ENCODE results near the gene RPS6KB2.

The RPS6KB2 gene

GRCh38 chr11:67434395-67434881, 6.1 kb downstream of the RPS6KB2 start:
- TF ChIP-seq, protein P1, sequence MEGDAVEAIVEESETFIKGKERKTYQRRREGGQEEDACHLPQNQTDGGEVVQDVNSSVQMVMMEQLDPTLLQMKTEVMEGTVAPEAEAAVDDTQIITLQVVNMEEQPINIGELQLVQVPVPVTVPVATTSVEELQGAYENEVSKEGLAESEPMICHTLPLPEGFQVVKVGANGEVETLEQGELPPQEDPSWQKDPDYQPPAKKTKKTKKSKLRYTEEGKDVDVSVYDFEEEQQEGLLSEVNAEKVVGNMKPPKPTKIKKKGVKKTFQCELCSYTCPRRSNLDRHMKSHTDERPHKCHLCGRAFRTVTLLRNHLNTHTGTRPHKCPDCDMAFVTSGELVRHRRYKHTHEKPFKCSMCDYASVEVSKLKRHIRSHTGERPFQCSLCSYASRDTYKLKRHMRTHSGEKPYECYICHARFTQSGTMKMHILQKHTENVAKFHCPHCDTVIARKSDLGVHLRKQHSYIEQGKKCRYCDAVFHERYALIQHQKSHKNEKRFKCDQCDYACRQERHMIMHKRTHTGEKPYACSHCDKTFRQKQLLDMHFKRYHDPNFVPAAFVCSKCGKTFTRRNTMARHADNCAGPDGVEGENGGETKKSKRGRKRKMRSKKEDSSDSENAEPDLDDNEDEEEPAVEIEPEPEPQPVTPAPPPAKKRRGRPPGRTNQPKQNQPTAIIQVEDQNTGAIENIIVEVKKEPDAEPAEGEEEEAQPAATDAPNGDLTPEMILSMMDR (IDR thresholded peaks at IDR 0.05; ENCODE audit: low read depth, low read length, missing control alignments) = no peak
- no peak overlapping the region for H3K4me3 ChIP-seq (ENCODE audit: low read depth, low read length)
- in situ Hi-C loops (cut with HindIII; ENCODE audit: low sequenced_read_pairs) = no loop called here
- no peak for DNase-seq (ENCODE audit: low read depth)

- H3K4me3 ChIP-seq (ENCODE audit: low read depth, low read length) = no peak overlapping the region
- TF ChIP-seq, protein P1 (IDR thresholded peaks at IDR 0.05; ENCODE audit: low read depth, low read length, missing control alignments) = no peak
- DNase-seq (ENCODE audit: low read depth) = no peak
- in situ Hi-C loops (cut with HindIII; ENCODE audit: low sequenced_read_pairs) = no loop called here
Measured at GRCh38 chr11:67435031-67435726, 6.9 kb downstream of the RPS6KB2 start.

DNA sequence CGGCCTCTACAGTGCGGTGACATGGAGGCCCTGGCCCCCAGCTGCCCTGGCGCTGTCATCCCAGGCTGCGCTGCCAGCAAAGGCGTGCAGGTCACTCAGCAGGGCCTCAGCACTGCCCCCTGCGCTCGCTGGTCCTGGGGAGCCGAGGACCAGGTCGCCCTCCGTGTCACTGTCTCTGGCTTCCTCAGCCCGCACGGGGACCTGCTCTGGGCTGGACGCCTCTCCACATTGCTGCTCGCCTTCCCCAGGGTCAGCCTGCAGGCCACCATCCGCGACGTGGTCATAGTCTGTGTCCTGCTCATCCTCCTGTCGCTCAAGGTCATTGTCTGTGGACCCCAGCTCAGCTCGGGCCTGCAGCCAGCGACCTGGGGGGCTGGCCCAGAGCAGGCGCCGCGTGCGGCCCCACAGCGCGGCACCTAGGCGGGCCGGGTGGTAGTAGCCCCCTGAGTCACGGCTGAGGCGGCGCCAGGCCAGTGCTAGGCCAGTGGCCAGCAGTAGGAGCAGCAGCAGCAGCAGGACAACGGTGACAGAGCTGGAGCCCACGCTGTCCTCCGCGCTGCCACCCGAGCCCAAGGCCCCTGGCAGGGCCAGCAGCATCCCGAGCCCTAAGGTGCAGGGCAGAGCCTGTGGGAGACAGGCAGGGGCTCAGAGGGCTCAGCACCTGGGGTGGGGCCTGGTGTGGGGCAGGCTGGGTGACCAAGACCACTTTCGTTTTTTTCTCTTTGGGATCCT, 7.6 kb downstream of the RPS6KB2 start:
- no peak for DNase-seq (ENCODE audit: low read depth)
- no peak overlapping the region for H3K4me3 ChIP-seq (ENCODE audit: low read depth, low read length)
- in situ Hi-C loops (cut with HindIII; ENCODE audit: low sequenced_read_pairs) = no loop called here
- TF ChIP-seq, protein P1 (IDR thresholded peaks at IDR 0.05; ENCODE audit: low read depth, low read length, missing control alignments) = no peak

DNA sequence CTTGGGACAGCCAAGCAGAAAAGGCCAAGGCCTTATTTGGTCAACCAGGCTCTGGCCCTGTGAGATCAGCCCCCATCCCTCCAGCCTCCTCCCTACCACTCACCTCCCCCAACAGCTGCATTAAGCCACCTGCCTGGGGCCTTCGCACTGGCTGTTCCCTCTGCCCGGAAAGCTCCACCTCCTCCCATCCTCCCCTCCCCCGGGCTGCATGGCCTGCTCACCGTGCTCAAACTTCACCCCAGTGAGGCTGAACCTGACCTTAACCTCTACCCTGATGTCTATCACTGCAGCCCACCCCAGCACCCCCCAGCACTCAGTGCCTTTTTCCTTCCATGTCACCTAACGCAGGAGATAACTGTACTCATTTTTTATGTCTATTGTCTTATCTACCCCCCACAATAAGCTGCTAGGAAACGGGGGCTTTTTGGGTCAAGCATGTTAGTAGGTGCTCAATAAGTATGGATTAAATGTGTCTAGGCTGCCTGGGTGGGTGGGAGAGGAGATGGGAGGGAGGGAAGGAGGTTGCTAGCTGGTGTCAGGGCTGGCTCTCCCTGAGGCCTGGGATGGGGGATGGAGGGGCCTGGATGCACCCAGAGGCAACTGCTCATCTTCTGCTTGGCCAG, 8.3 kb downstream of the RPS6KB2 start:
- no peak for DNase-seq (ENCODE audit: low read depth)
- H3K4me3 ChIP-seq (ENCODE audit: low read depth, low read length) = no peak overlapping the region
- TF ChIP-seq, protein P1 (IDR thresholded peaks at IDR 0.05; ENCODE audit: low read depth, low read length, missing control alignments) = no peak
- in situ Hi-C loops (cut with HindIII; ENCODE audit: low sequenced_read_pairs) = no loop called here

DNA sequence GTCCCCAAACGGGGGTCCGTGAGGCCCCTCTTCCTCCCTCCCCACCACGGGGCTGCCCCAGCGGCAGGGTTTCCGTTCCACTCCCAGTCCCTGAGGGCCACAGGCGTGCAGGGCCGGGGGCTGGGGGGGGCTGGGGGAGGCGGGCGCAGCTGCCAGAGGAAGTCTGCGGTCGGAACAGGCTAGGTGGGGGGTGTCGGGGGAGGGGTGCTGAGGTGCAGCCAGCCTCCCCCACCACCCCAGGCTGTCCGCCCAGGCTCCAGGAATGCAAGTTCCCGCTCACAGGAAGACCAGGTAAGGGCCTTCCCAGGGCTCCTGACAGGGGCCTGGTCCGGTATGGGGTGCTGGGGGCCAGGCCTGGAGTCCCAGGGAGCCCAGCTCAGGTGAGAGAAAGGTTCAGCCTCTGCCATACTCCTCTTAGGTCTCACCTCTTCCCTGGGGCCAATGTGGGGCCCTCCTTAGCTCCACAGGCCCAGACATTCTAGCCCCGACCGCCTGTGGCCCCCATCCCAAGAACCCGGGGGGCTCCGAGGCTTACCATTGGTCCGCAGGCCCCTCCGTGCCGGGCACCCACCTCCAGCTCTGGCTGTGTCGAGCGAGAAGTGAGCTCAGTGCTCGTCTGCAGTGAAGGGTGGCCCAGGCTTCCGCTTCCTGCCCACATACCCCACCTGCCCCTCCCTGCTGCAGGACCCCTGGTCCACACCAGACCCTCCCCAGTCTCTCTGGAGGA, 9.0 kb downstream of the RPS6KB2 start, which contains the start of gene PTPRCAP:
Gene PTPRCAP (minus strand): TSS at position 601 of the 727 bp plus-strand sequence. CDS start 63 bp downstream, at position 538.
- DNase-seq (ENCODE audit: low read depth) = no peak
- H3K4me3 ChIP-seq (ENCODE audit: low read depth, low read length) = no peak within 1 kb of the TSS

More for the DNA sequence above, 9.0 kb downstream of the RPS6KB2 start, which contains the start of gene PTPRCAP:
- in situ Hi-C loops (cut with HindIII; ENCODE audit: low sequenced_read_pairs) = no loop called here
- TF ChIP-seq, protein P1 (IDR thresholded peaks at IDR 0.05; ENCODE audit: low read depth, low read length, missing control alignments) = no peak
